OCI-LY7 (cell line): ENCODE data around the gene MRPL20. TPM values are rescaled to one million over a fixed set of nuclear protein-coding genes. Genes with fewer than 3 reads are reported as not detected.
A peak's percentile ranks its signal among the peaks of the same experiment; 100 is the strongest.

Source experiments
- BruUV-seq: library from RNA; stranded (reverse); fragments of 400-500 nt; replicated peaks from 2 replicates; lab custom pipeline; 2021; lab: Mats Ljungman, UMichigan
- CTCF ChIA-PET: fragments of 300-600 bp; sonication (Branson Sonifier 250); formaldehyde crosslinking; loops from one replicate; lab custom pipeline; 2022; ENCODE audit warnings: antibody characterized with exemption; ENCODE audit not compliant: unreplicated experiment; lab: Charles Lee
- POLR2A ChIA-PET: fragments of 300-600 bp; sonication (Branson Sonifier 250); formaldehyde crosslinking; loops from one replicate; lab custom pipeline; 2022; ENCODE audit warnings: antibody characterized with exemption; lab: Charles Lee
- DNase-seq: peaks from one replicate; pipeline ENCODE4 v3.0.0-alpha.2; 2015; ENCODE audit warnings: low spot score
- H2AFZ ChIP-seq: fragments of 200-600 bp; sonication (generic), shearing (Covaris generic); 2 replicates; pipeline ENCODE4 v1.6.1; 2014; ENCODE audit warnings: mild to moderate bottlenecking, antibody characterized with exemption, low read length, moderate library complexity
- H3K27ac ChIP-seq: fragments of 200-600 bp; sonication (generic); 2 replicates; pipeline ENCODE4 v1.5.1; 2014; ENCODE audit warnings: mixed run types, low read depth, mild to moderate bottlenecking, moderate library complexity, low read length, inconsistent platforms; ENCODE audit not compliant: poor library complexity, severe bottlenecking
- H3K36me3 ChIP-seq: fragments of 200-600 bp; sonication (generic); 2 replicates; pipeline ENCODE4 v1.6.1; 2014; ENCODE audit warnings: mild to moderate bottlenecking, antibody characterized with exemption, low read length, moderate library complexity, mixed read lengths; ENCODE audit not compliant: insufficient read depth
- H3K4me1 ChIP-seq: fragments of 200-600 bp; sonication (generic); 2 replicates; pipeline ENCODE4 v1.5.1; 2014; ENCODE audit warnings: mild to moderate bottlenecking, low read length; ENCODE audit not compliant: insufficient read depth, poor library complexity, severe bottlenecking
- H3K4me2 ChIP-seq: fragments of 200-600 bp; sonication (generic); 2 replicates; pipeline ENCODE4 v1.6.1; 2014; ENCODE audit warnings: mild to moderate bottlenecking, low read length
- H3K4me3 ChIP-seq: fragments of 200-600 bp; sonication (generic); 2 replicates; pipeline ENCODE4 v1.5.1; 2014; ENCODE audit warnings: mild to moderate bottlenecking, low read depth, low read length; ENCODE audit not compliant: poor library complexity, severe bottlenecking
- H3K79me2 ChIP-seq: fragments of 200-600 bp; sonication (generic); 2 replicates; pipeline ENCODE4 v1.6.1; 2016; ENCODE audit warnings: low read depth, mild to moderate bottlenecking, low read length, moderate library complexity, mixed read lengths; ENCODE audit not compliant: insufficient read depth
- H3K9me2 ChIP-seq: fragments of 200-600 bp; sonication (generic); 2 replicates; pipeline ENCODE4 v1.6.1; 2016; ENCODE audit warnings: mild to moderate bottlenecking, low read length, mixed read lengths; ENCODE audit not compliant: insufficient read depth
- H3K9me3 ChIP-seq: fragments of 200-600 bp; sonication (generic); 2 replicates; pipeline ENCODE4 v1.6.1; 2014; ENCODE audit warnings: mild to moderate bottlenecking, mixed run types, low read length, mixed read lengths
- H4K20me1 ChIP-seq: fragments of 200-600 bp; sonication (generic); 2 replicates; pipeline ENCODE4 v1.6.1; 2014; ENCODE audit warnings: mild to moderate bottlenecking, antibody characterized with exemption, low read length, moderate library complexity, mixed read lengths; ENCODE audit not compliant: insufficient read depth
- EZH2phosphoT487 ChIP-seq: fragments of 200-600 bp; sonication (generic); IDR thresholded peaks from 2 replicates; pipeline ENCODE4 v1.6.1; 2018; ENCODE audit warnings: low read depth, borderline replicate concordance, mild to moderate bottlenecking, mixed run types, antibody characterized with exemption, low read length, moderate library complexity, mixed read lengths
- intact Hi-C: fragments of 100-400 bp; cut with micrococcal nuclease; formaldehyde crosslinking; loops from one replicate; pipeline ENCODE4 v1.10.0; 2022; ENCODE audit not compliant: unreplicated experiment
- total RNA-seq, 2 experiments: library from RNA; depleted of rRNA in 1 of 2; stranded (reverse); fragments of >200 nt in 1 of 2; shearing (Covaris generic) in 1 of 2; gene quantifications; 2 replicates each; pipeline ENCODE4 v1.2.3, GENCODE V29; 2014 to 2022
- TF ChIP-seq, protein P1 (sequence below): fragments of 200-600 bp; sonication (generic); conservative IDR thresholded peaks from 2 replicates; pipeline ENCODE4 v1.5.1; 2014; ENCODE audit warnings: mild to moderate bottlenecking, antibody characterized with exemption, low read length, moderate library complexity, mixed read lengths

Gene MRPL20
- total RNA-seq, 2 experiments from 2014 or later = 143 to 165 TPM

DNA sequence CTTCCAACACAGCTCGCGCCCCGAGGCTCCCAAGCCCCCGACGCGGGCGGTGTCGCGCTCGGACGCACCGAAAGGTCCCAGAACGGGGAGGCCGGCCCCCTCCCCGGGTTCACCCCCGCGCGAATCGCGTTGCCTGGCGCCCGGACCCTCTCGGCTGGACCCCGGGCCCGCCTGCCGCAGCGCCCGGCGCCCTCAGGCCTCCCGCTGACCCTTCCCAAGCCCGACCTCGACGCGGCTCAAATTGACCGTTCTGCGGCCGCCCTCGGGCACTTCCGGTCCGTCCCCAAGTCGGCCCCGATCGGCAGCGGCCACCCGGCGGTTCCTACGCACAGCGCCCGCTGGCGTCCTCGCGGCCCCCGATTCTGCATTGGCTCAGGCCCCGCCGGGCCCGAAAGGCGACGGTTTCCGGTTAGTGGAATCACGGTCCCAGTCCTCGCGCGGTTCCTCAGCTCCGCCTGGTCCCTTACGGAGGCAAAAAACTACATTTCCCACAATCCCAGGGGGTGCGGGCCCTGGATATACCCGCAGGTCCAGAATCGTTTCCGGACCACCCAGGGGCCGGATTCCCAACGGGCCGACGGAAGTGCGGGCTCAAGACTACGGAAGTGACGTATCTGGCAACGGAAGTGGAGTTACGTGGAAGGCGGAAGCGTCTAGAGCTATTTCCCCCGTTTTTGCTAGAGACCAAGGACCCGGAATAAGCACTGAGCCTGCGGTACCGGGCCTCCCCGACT, 32.0 kb downstream of the MRPL20 start, which contains the start of gene AURKAIP1:
TSS of gene AURKAIP1 (minus strand) at position 279 of the 734 bp plus-strand sequence. CDS start 451 bp downstream, outside the sequence.
- no TSS peak for BruUV-seq
- ChIA-PET POLR2A (interaction anchor here (0.8 to 0.9 kb wide), 3 partner anchors 24 to 87 kb away, joined by 3 to 4 read pairs (median 3); partner anchors contain the start of gene CCNL2), CTCF (interaction anchor here (0.6 kb wide), 1 partner anchor 306 kb away, joined by 4 read pairs; no protein-coding TSS in a partner anchor)
- no peaks in the 10 kb centered on the region for H3K9me3 ChIP-seq
- H4K20me1 ChIP-seq = no peaks in the 10 kb centered on the region
- TF ChIP-seq EZH2phosphoT487 = no peak
- TF ChIP-seq, protein P1, sequence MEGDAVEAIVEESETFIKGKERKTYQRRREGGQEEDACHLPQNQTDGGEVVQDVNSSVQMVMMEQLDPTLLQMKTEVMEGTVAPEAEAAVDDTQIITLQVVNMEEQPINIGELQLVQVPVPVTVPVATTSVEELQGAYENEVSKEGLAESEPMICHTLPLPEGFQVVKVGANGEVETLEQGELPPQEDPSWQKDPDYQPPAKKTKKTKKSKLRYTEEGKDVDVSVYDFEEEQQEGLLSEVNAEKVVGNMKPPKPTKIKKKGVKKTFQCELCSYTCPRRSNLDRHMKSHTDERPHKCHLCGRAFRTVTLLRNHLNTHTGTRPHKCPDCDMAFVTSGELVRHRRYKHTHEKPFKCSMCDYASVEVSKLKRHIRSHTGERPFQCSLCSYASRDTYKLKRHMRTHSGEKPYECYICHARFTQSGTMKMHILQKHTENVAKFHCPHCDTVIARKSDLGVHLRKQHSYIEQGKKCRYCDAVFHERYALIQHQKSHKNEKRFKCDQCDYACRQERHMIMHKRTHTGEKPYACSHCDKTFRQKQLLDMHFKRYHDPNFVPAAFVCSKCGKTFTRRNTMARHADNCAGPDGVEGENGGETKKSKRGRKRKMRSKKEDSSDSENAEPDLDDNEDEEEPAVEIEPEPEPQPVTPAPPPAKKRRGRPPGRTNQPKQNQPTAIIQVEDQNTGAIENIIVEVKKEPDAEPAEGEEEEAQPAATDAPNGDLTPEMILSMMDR = peak; percentile 42; the same call in 1 of the 2 replicates
- H3K79me2 ChIP-seq = peaks cover 20% of the 10 kb centered on the region
- intact Hi-C loops = loop anchor here (1.0 to 2.0 kb wide), 2 partner anchors 24 to 50 kb away; partner anchors contain the start of genes CCNL2, CPTP and INTS11
- H3K9me2 ChIP-seq = no peaks in the 10 kb centered on the region
- peak within 1 kb of the TSS; percentile 94 for H3K4me2 ChIP-seq
- peak within 1 kb of the TSS; percentile 99 for H3K4me3 ChIP-seq
- H3K4me1 ChIP-seq = peaks cover 38% of the 10 kb centered on the region
- H3K27ac ChIP-seq = peak within 1 kb of the TSS; percentile 75
- peak within 1 kb of the TSS; percentile 50; the same call in 1 of the 2 replicates for H2AFZ ChIP-seq
- peaks cover 47% of the 10 kb centered on the region for H3K36me3 ChIP-seq
- peak; percentile 100 for DNase-seq

DNA sequence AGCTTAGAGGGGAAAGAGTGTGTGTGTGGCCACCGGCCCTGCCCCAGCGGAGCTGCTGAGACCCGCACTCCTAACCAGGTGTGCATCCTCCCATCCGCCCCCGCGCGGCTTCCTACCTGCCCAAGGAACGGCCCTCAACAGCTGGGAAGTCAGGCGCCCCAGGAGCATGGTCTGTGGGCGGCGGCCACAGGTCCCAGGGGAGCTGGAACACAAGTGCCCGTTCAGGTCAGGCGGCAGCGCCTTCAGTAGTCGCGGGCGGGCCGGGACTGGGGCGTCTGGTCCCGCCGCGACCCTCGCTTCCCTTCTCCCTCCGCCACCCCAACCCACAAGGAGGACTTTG, 32.5 kb downstream of the MRPL20 start:
- Histone ChIP-seq H2AFZ (peak overlapping the region; percentile 50; the same call in 1 of the 2 replicates), H3K27ac (peak overlapping the region; percentile 75), H3K4me3 (peak overlapping the region; percentile 99), H3K9me3 (no peaks in the 10 kb centered on the region), H3K36me3 (peaks cover 47% of the 10 kb centered on the region), H3K4me2 (peak overlapping the region; percentile 94), H3K79me2 (peaks cover 20% of the 10 kb centered on the region), H3K4me1 (peaks cover 38% of the 10 kb centered on the region), H4K20me1 (no peaks in the 10 kb centered on the region), H3K9me2 (no peaks in the 10 kb centered on the region)
- TF ChIP-seq, protein P1 = no peak
- TF ChIP-seq EZH2phosphoT487 = no peak
- intact Hi-C loops = loop anchor here (2.0 kb wide), 1 partner anchor 50 kb away; the partner anchor contains the start of genes CPTP and INTS11
- POLR2A ChIA-PET = no interaction called here
- CTCF ChIA-PET = no interaction called here
- peak; percentile 46 for DNase-seq
- BruUV-seq = no TSS peak
